ENCODE results near the gene FAM124A. TPM values are rescaled to one million over a fixed set of nuclear protein-coding genes. Genes with fewer than 3 reads are reported as not detected.

FAM124A gene, protein sequence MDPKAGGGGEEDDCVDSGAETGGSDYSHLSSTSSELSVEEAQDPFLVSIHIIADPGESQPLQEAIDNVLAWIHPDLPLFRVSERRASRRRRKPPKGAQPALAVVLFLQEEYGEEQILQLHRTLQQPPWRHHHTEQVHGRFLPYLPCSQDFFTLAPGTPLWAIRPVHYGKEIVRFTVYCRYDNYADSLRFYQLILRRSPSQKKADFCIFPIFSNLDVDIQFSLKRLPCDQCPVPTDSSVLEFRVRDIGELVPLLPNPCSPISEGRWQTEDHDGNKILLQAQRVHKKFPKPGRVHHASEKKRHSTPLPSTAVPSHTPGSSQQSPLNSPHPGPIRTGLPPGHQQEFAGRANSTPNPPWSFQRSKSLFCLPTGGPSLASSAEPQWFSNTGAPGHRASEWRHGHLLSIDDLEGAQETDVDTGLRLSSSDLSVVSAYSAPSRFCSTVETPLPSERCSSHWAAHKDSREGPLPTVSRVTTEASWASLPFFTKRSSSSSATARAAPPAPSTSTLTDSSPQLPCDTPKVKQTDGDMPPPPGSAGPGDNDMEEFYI
- total RNA-seq (2022; extraction: Qiagen RNA extraction; ENCODE audit: low read depth): 1.4 to 3.2 TPM (median 2.5 TPM) in 5 replicates

GRCh38 chr13:51222037-51222685, at the start of gene FAM124A:
FAM124A (plus strand) TSS chr13:51222398; CDS start chr13:51222502, 104 bp downstream.

Other genes with a start within 250 kb of the FAM124A start
- gene C13orf42, start 111.1 kb upstream of the FAM124A start, total RNA-seq (2022; extraction: Qiagen RNA extraction; ENCODE audit: low read depth): not detected in 5 replicates
- gene SERPINE3, start 117.3 kb downstream of the FAM124A start, total RNA-seq (2022; extraction: Qiagen RNA extraction; ENCODE audit: low read depth): not detected in 5 replicates
- 7.9 to 12.9 TPM (median 10.5 TPM) in 5 replicates for gene INTS6, start 230.6 kb downstream of the FAM124A start, total RNA-seq (2022; extraction: Qiagen RNA extraction; ENCODE audit: low read depth)